HCT116 (cell line): Measurements from ENCODE around the gene THTPA. TPM values are rescaled to one million over a fixed set of nuclear protein-coding genes. Genes with fewer than 3 reads are reported as not detected.
A peak's percentile ranks its signal among the peaks of the same experiment; 100 is the strongest.

Experiments used
- ATAC-seq: fragments of 200-7000 bp; cut with Tn5 transposase; 2 replicates; pipeline ENCODE4 v1.9.1; 2020; ENCODE audit warnings: mild to moderate bottlenecking, moderate library complexity
- BruUV-seq: library from RNA; stranded (reverse); fragments of 400-500 nt; replicated peaks from 2 replicates; lab custom pipeline; 2021; lab: Mats Ljungman, UMichigan
- CTCF ChIA-PET: fragments of 300-600 bp; sonication (Branson Sonifier 250); formaldehyde crosslinking; loops from one replicate; lab custom pipeline; 2021; ENCODE audit warnings: antibody characterized with exemption; lab: Charles Lee
- POLR2A ChIA-PET: fragments of 300-600, 350-600 bp; sonication (Branson Sonifier 250); formaldehyde crosslinking; loops from one replicate; lab custom pipeline; 2021; ENCODE audit warnings: antibody characterized with exemption; lab: Charles Lee
- RAD21 ChIA-PET, 2 experiments: fragments of 300-600 bp; sonication (Branson Sonifier 250); formaldehyde crosslinking; loops; one replicate each; lab custom pipeline; 2023; ENCODE audit warnings: low total read pairs in 2 of 2; ENCODE audit not compliant: uncharacterized antibody in 2 of 2, unreplicated experiment in 2 of 2, low non-redundant PET in 1 of 2; lab: Charles Lee
- DNase-seq: peaks from one replicate; pipeline ENCODE4 v3.0.0-alpha.2; 2010; ENCODE audit warnings: low read depth, low spot score
- H2AFZ ChIP-seq: fragments of 200-600 bp; shearing (Covaris generic), sonication (generic); 2 replicates; pipeline ENCODE4 v1.6.1; 2017; ENCODE audit warnings: low read depth, mixed run types, mixed read lengths, antibody characterized with exemption, low read length; ENCODE audit not compliant: poor library complexity, severe bottlenecking
- H3K27ac ChIP-seq: 2 replicates; pipeline ENCODE4 v1.5.1; 2012; ENCODE audit warnings: low read depth, low read length
- H3K27me3 ChIP-seq: fragments of 200-600 bp; sonication (generic); 2 replicates; pipeline ENCODE4 v1.6.1; 2016; ENCODE audit warnings: mixed run types, low read length, mixed read lengths; ENCODE audit not compliant: insufficient read depth
- H3K36me3 ChIP-seq, 2 experiments: fragments of 200-500 bp in 1 of 2; fragments of 200-600 bp in 1 of 2; sonication (Bioruptor generic) in 1 of 2; sonication (generic) in 1 of 2; 2 replicates each; pipeline versions ENCODE4 v1.5.1 to v1.6.1; 2014 to 2016; ENCODE audit warnings: low read length in 2 of 2, inconsistent platforms in 1 of 2, mixed read lengths in 1 of 2, mixed run types in 1 of 2; ENCODE audit not compliant: insufficient read depth in 2 of 2, control insufficient read depth in 1 of 2
- H3K4me1 ChIP-seq, 2 experiments: fragments of 200-600 bp in 1 of 2; sonication (generic) in 1 of 2; 2 replicates each; pipeline versions ENCODE4 v1.5.1 to v1.6.1; 2012 to 2017; ENCODE audit warnings: low read length in 2 of 2, inconsistent platforms in 1 of 2, mild to moderate bottlenecking in 1 of 2, mixed read lengths in 1 of 2, mixed run types in 1 of 2, moderate library complexity in 1 of 2; ENCODE audit not compliant: insufficient read depth in 2 of 2, control insufficient read depth in 1 of 2
- H3K4me2 ChIP-seq: fragments of 200-600 bp; sonication (generic); 2 replicates; pipeline ENCODE4 v1.6.1; 2017; ENCODE audit warnings: mixed run types, low read length, mixed read lengths
- H3K4me3 ChIP-seq, 2 experiments: fragments of 200-600 bp in 1 of 2; sonication (generic) in 1 of 2; replicated peaks in 1 of 2; 2 replicates each; pipeline ENCODE4 v1.5.1; 2011 to 2016; ENCODE audit warnings: low read length in 2 of 2, control low read depth in 1 of 2, low read depth in 1 of 2, mild to moderate bottlenecking in 1 of 2, mixed read lengths in 1 of 2, mixed run types in 1 of 2
- H3K79me2 ChIP-seq: fragments of 200-600 bp; sonication (generic); 2 replicates; pipeline ENCODE4 v1.6.1; 2017; ENCODE audit warnings: mild to moderate bottlenecking, mixed run types, low read length, moderate library complexity, mixed read lengths; ENCODE audit not compliant: insufficient read depth
- H3K9ac ChIP-seq: fragments of 200-600 bp; sonication (generic); 2 replicates; pipeline ENCODE4 v1.6.1; 2016; ENCODE audit warnings: low read length, mixed read lengths
- H3K9me2 ChIP-seq: fragments of 200-600 bp; sonication (generic), shearing (Covaris generic); 2 replicates; pipeline ENCODE4 v1.6.1; 2017; ENCODE audit warnings: mixed run types, mild to moderate bottlenecking, moderate library complexity; ENCODE audit not compliant: insufficient read depth
- H3K9me3 ChIP-seq, 2 experiments: fragments of 200-500 bp in 1 of 2; fragments of 200-600 bp in 1 of 2; sonication (Bioruptor generic) in 1 of 2; sonication (generic) in 1 of 2; 2 replicates each; pipeline ENCODE4 v1.6.1; 2014 to 2017; ENCODE audit warnings: low read length in 2 of 2, mixed read lengths in 2 of 2, inconsistent platforms in 1 of 2, low read depth in 1 of 2, mild to moderate bottlenecking in 1 of 2, mixed run types in 1 of 2, moderate library complexity in 1 of 2; ENCODE audit not compliant: control insufficient read depth in 1 of 2, insufficient read depth in 1 of 2
- H4K20me1 ChIP-seq: fragments of 200-600 bp; sonication (generic), shearing (Covaris generic); 2 replicates; pipeline ENCODE4 v1.6.1; 2017; ENCODE audit warnings: mixed run types, mild to moderate bottlenecking, moderate library complexity; ENCODE audit not compliant: insufficient read depth
- FOSL1 ChIP-seq: IDR thresholded peaks from 2 replicates; pipeline ENCODE4 v1.6.1; 2012; ENCODE audit warnings: low read depth
- JUND ChIP-seq: IDR thresholded peaks from 2 replicates; pipeline ENCODE4 v1.6.1; 2012
- POLR2AphosphoS5 ChIP-seq: IDR thresholded peaks from 2 replicates; pipeline ENCODE4 v1.6.1; 2011; ENCODE audit warnings: mild to moderate bottlenecking, low read depth, low read length, moderate library complexity
- SIN3A ChIP-seq: IDR thresholded peaks from 2 replicates; pipeline ENCODE4 v1.6.1; 2012; ENCODE audit warnings: low read depth
- YY1 ChIP-seq: IDR thresholded peaks from 2 replicates; pipeline ENCODE4 v1.6.1; 2011; ENCODE audit warnings: low read length, low read depth, moderate library complexity, mild to moderate bottlenecking; ENCODE audit not compliant: insufficient replicate concordance; ENCODE audit errors: extremely low read depth
- intact Hi-C: fragments of 100-400 bp; cut with micrococcal nuclease; formaldehyde crosslinking; loops from 2 replicates; pipeline ENCODE4 v1.10.0; 2022
- total RNA-seq: library from RNA; stranded (reverse); gene quantifications from one replicate; pipeline ENCODE4 v1.2.1, GENCODE V29; 2021; ENCODE audit not compliant: unreplicated experiment
- TF ChIP-seq, protein P1 (sequence below), 3 experiments: fragments of 200-600 bp in 1 of 3; sonication (generic) in 1 of 3; IDR thresholded peaks in 2 of 3; conservative IDR thresholded peaks in 1 of 3; 2 replicates each; pipeline ENCODE4 v1.5.1; 2012 to 2017; ENCODE audit warnings: low read depth in 2 of 3, low read length in 2 of 3, antibody characterized with exemption in 1 of 3, borderline replicate concordance in 1 of 3, control low read depth in 1 of 3, mild to moderate bottlenecking in 1 of 3, mixed read lengths in 1 of 3, mixed run types in 1 of 3, moderate library complexity in 1 of 3; ENCODE audit not compliant: insufficient read depth in 1 of 3
- TF ChIP-seq, protein P2 (sequence below): IDR thresholded peaks from 2 replicates; pipeline ENCODE4 v1.6.1; 2012; ENCODE audit warnings: low read depth
- TF ChIP-seq, protein P3 (sequence below): IDR thresholded peaks from 2 replicates; pipeline ENCODE4 v1.6.1; 2012

THTPA gene
- total RNA-seq, 1 experiment from 2014 or later, result 5.8 TPM

DNA sequence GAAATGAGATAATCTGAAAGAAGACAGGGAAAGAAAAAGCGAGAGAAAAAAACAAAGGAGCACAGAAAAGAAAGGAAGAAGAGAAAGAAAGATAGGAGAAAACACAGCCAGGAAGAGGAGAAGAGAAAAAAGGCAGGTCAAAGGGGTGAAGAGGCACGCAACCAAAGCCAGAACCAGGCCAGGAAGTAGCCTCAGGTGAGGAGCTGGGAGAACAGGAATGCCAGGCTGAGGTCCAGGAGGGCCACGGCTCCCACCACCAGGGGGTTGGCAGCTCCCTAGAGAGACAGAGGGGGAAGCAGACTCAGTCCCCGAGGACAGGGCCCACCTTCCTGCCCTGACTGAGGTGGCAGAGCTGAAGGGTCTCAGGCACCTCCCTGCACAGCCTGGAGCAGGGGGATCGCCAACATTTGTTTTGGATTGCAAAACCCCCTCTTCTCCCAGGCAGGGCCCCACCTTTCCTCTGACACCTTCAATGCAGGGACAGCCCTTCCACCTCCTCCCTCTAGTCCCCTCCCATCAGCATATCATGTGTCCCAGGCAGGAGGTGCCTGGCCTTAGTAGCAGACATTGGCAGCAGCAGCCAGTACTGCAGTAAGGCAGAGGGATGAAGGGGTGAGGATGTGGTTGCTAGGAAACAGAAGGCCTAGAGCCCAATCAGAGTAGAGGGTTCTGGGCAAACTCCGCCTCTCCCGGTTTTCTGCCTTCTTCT lies 13.5 kb downstream of the THTPA start:
- peak overlapping the region; percentile 89 for H3K4me2 ChIP-seq
- RAD21 ChIA-PET, result no interaction called here
- no peaks in the 10 kb centered on the region for H3K9me2 ChIP-seq
- no peaks in the 10 kb centered on the region for H4K20me1 ChIP-seq
- TF ChIP-seq, protein P1, sequence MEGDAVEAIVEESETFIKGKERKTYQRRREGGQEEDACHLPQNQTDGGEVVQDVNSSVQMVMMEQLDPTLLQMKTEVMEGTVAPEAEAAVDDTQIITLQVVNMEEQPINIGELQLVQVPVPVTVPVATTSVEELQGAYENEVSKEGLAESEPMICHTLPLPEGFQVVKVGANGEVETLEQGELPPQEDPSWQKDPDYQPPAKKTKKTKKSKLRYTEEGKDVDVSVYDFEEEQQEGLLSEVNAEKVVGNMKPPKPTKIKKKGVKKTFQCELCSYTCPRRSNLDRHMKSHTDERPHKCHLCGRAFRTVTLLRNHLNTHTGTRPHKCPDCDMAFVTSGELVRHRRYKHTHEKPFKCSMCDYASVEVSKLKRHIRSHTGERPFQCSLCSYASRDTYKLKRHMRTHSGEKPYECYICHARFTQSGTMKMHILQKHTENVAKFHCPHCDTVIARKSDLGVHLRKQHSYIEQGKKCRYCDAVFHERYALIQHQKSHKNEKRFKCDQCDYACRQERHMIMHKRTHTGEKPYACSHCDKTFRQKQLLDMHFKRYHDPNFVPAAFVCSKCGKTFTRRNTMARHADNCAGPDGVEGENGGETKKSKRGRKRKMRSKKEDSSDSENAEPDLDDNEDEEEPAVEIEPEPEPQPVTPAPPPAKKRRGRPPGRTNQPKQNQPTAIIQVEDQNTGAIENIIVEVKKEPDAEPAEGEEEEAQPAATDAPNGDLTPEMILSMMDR (IDR thresholded peaks at IDR 0.05 in 2 of 3, conservative IDR thresholded peaks at IDR 0.05 in 1 of 3; ENCODE audit: borderline replicate concordance in 1 of 3, insufficient read depth in 1 of 3, low read depth in 2 of 3, low read length in 2 of 3), result peak in 2 of 3 experiments; percentile 31 to 38; a peak in 4 of 6 replicates
- no peak for TF ChIP-seq FOSL1
- TF ChIP-seq POLR2AphosphoS5, result no peak
- H3K27ac ChIP-seq, result peak overlapping the region; percentile 50
- no peaks in the 10 kb centered on the region for H3K27me3 ChIP-seq
- no peak overlapping the region for H2AFZ ChIP-seq
- CTCF ChIA-PET, result interaction anchor here (1.2 to 3.6 kb wide), 3 partner anchors 11 to 19 kb away, joined by 5 to 21 read pairs (median 13); no protein-coding TSS in a partner anchor
- peaks cover 26 to 34% of the 10 kb centered on the region in 2 experiments for H3K4me1 ChIP-seq
- DNase-seq (peak; percentile 58), ATAC-seq (peak; percentile 60)
- H3K4me3 ChIP-seq, result no peak overlapping the region
- POLR2A ChIA-PET, result no interaction called here
- BruUV-seq, result no TSS peak
- H3K79me2 ChIP-seq, result peaks cover 10% of the 10 kb centered on the region; the same call in 1 of the 2 replicates
- H3K9me3 ChIP-seq, result no peaks in the 10 kb centered on the region
- H3K36me3 ChIP-seq, result peaks cover 0 to 6% of the 10 kb centered on the region in 2 experiments; a peak in 2 of 4 replicates
- H3K9ac ChIP-seq, result peak overlapping the region; percentile 80; the same call in 1 of the 2 replicates
- intact Hi-C loops, result no loop called here

DNA sequence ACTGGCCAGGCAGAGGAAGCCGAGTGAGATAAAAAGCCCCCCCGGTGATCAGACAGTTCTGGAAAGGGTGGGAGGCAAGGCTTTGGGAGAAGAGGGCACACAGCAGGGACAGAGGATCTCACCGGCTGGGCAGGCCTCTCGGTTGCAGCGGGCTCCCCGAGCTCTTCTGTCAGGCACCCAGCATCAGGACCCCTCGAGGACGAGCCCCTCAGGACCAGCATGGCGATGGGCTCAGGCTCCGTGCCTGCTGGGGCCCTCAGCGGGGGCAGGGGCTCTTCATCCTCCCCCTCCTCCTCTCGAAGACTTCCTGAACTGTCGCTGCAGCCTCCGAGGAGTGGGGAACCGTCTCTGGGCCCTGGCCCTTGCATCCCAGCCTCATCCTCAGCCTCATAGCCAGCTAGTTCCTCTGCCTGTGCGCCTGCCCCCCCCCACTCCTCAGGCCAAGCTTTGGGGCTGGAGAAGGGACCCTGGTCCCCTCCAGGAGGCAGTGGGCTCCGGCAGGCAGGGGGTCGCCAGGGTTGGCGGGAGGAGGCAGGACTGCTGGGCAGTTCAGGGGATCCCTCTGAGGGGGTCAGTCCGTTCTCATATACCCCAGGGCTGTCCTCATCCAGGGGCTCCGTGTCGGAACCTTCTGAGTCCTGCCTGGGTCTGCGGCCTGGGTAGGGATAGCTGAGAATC lies 14.9 kb downstream of the THTPA start:
- no peaks in the 10 kb centered on the region for H4K20me1 ChIP-seq
- intact Hi-C loops, result no loop called here
- ChIA-PET RAD21 (no interaction called here), POLR2A (no interaction called here), CTCF (interaction anchor here (1.3 kb wide), 1 partner anchor 18 kb away, joined by 3 read pairs; no protein-coding TSS in a partner anchor)
- no peak overlapping the region for H3K4me3 ChIP-seq
- no peaks in the 10 kb centered on the region for H3K9me2 ChIP-seq
- no peaks in the 10 kb centered on the region for H3K9me3 ChIP-seq
- no peak for ATAC-seq
- H3K27ac ChIP-seq, result no peak overlapping the region
- H3K4me2 ChIP-seq, result no peak overlapping the region
- no peak overlapping the region for H2AFZ ChIP-seq
- no peaks in the 10 kb centered on the region; a peak in 1 of 4 replicates for H3K36me3 ChIP-seq
- no peak for DNase-seq
- H3K9ac ChIP-seq, result no peak overlapping the region
- H3K79me2 ChIP-seq, result peaks cover 10% of the 10 kb centered on the region; the same call in 1 of the 2 replicates
- peaks cover 26 to 34% of the 10 kb centered on the region in 2 experiments for H3K4me1 ChIP-seq
- TF ChIP-seq YY1 (no peak), JUND (no peak), FOSL1 (no peak), SIN3A (no peak)
- TF ChIP-seq, protein P2, sequence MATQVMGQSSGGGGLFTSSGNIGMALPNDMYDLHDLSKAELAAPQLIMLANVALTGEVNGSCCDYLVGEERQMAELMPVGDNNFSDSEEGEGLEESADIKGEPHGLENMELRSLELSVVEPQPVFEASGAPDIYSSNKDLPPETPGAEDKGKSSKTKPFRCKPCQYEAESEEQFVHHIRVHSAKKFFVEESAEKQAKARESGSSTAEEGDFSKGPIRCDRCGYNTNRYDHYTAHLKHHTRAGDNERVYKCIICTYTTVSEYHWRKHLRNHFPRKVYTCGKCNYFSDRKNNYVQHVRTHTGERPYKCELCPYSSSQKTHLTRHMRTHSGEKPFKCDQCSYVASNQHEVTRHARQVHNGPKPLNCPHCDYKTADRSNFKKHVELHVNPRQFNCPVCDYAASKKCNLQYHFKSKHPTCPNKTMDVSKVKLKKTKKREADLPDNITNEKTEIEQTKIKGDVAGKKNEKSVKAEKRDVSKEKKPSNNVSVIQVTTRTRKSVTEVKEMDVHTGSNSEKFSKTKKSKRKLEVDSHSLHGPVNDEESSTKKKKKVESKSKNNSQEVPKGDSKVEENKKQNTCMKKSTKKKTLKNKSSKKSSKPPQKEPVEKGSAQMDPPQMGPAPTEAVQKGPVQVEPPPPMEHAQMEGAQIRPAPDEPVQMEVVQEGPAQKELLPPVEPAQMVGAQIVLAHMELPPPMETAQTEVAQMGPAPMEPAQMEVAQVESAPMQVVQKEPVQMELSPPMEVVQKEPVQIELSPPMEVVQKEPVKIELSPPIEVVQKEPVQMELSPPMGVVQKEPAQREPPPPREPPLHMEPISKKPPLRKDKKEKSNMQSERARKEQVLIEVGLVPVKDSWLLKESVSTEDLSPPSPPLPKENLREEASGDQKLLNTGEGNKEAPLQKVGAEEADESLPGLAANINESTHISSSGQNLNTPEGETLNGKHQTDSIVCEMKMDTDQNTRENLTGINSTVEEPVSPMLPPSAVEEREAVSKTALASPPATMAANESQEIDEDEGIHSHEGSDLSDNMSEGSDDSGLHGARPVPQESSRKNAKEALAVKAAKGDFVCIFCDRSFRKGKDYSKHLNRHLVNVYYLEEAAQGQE, result no peak
- TF ChIP-seq, protein P3, sequence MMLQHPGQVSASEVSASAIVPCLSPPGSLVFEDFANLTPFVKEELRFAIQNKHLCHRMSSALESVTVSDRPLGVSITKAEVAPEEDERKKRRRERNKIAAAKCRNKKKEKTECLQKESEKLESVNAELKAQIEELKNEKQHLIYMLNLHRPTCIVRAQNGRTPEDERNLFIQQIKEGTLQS, result no peak
- BruUV-seq, result no TSS peak
- no peaks in the 10 kb centered on the region for H3K27me3 ChIP-seq
